Prostate gland (tissue), 2 donors: ENCODE results near the gene KRT85.
"Not testable (repeated sequence)": the region's sequence is repeated elsewhere in the genome, so short reads cannot be mapped to it uniquely, and the experiment has no call there.

Experiments used
- POLR2A ChIP-seq: fragments of 450-650 bp; IDR thresholded peaks from one replicate; pipeline ENCODE4 v1.6.1; 2016; ENCODE audit warnings: antibody characterized with exemption, mild to moderate bottlenecking
- POLR2AphosphoS5 ChIP-seq: sonication (generic); formaldehyde crosslinking; IDR thresholded peaks from one replicate; pipeline ENCODE4 v1.6.1; 2017; ENCODE audit warnings: antibody characterized with exemption
- TF ChIP-seq, protein P1 (sequence below), 4 experiments: fragments of 200-600 bp in 2 of 4; fragments of 450-650 bp in 2 of 4; sonication (generic) in 2 of 4; IDR thresholded peaks; 1 replicate in 3 of 4; 2 replicates in 1 of 4; pipeline ENCODE4 v1.5.1; 2016 to 2019; ENCODE audit warnings: antibody characterized with exemption in 4 of 4, mild to moderate bottlenecking in 2 of 4, moderate library complexity in 2 of 4

- TF ChIP-seq, protein P1, sequence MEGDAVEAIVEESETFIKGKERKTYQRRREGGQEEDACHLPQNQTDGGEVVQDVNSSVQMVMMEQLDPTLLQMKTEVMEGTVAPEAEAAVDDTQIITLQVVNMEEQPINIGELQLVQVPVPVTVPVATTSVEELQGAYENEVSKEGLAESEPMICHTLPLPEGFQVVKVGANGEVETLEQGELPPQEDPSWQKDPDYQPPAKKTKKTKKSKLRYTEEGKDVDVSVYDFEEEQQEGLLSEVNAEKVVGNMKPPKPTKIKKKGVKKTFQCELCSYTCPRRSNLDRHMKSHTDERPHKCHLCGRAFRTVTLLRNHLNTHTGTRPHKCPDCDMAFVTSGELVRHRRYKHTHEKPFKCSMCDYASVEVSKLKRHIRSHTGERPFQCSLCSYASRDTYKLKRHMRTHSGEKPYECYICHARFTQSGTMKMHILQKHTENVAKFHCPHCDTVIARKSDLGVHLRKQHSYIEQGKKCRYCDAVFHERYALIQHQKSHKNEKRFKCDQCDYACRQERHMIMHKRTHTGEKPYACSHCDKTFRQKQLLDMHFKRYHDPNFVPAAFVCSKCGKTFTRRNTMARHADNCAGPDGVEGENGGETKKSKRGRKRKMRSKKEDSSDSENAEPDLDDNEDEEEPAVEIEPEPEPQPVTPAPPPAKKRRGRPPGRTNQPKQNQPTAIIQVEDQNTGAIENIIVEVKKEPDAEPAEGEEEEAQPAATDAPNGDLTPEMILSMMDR (IDR thresholded peaks at IDR 0.05): not testable (repeated sequence)
- not testable (repeated sequence) for TF ChIP-seq POLR2A, POLR2AphosphoS5
Measured at GRCh38 chr12:52315721-52316120, 51.6 kb downstream of the KRT85 start.
